Lung (tissue), 13 donors: ENCODE data around the gene LRRC66. TPM values are rescaled to one million over a fixed set of nuclear protein-coding genes. Genes with fewer than 3 reads are reported as not detected.

ENCODE experiments used
- ATAC-seq: fragments of 200-7000 bp; cut with Tn5 transposase; one replicate; pipeline ENCODE4 v1.9.1; 2020; ENCODE audit warnings: moderate number of reproducible peaks; ENCODE audit not compliant: insufficient read depth, low FRiP score
- DNase-seq, 3 donors: peaks; one replicate each; pipeline ENCODE4 v3.0.0-alpha.2; 2013 to 2017
- H3K27ac ChIP-seq, 2 donors: one replicate each; pipeline ENCODE4 v1.5.1; 2013; ENCODE audit warnings: mild to moderate bottlenecking in 2 of 2, moderate library complexity in 2 of 2, control low read depth in 1 of 2, inconsistent platforms in 1 of 2, low read depth in 1 of 2, low read length in 1 of 2
- H3K27me3 ChIP-seq, 3 donors: one replicate each; pipeline ENCODE4 v1.5.1; 2013; ENCODE audit warnings: low read length in 2 of 3; ENCODE audit not compliant: control insufficient read depth in 3 of 3, insufficient read depth in 3 of 3
- H3K36me3 ChIP-seq, 4 donors: one replicate each; pipeline ENCODE4 v1.5.1; 2013; ENCODE audit warnings: low read length in 4 of 4, mild to moderate bottlenecking in 1 of 4, moderate library complexity in 1 of 4; ENCODE audit not compliant: control insufficient read depth in 4 of 4, insufficient read depth in 4 of 4
- H3K4me1 ChIP-seq, 5 donors: one replicate each; pipeline ENCODE4 v1.5.1; 2013; ENCODE audit warnings: low read length in 5 of 5, mild to moderate bottlenecking in 2 of 5, moderate library complexity in 1 of 5; ENCODE audit not compliant: control insufficient read depth in 5 of 5, insufficient read depth in 5 of 5
- H3K4me3 ChIP-seq: one replicate; pipeline ENCODE4 v1.5.1; 2013; ENCODE audit warnings: mild to moderate bottlenecking, control low read depth, moderate library complexity
- H3K9ac ChIP-seq, 2 donors: one replicate each; pipeline ENCODE4 v1.5.1; 2013; ENCODE audit warnings: low read length in 2 of 2, control low read depth in 1 of 2; ENCODE audit not compliant: insufficient read depth in 1 of 2
- H3K9me3 ChIP-seq, 4 donors: one replicate each; pipeline ENCODE4 v1.5.1; 2013; ENCODE audit warnings: low read length in 3 of 4, mild to moderate bottlenecking in 1 of 4, moderate library complexity in 1 of 4; ENCODE audit not compliant: control insufficient read depth in 4 of 4, insufficient read depth in 3 of 4
- WGBS, 2 donors: extraction: QIAGEN DNeasy Blood & Tissue Kit; methylation state at CpG; one replicate each; pipeline ENCODE4 v1.1.7; 2013; 5-methylcytosine and 5-hydroxymethylcytosine counted together
- polyA plus RNA-seq, 2 donors: library from polyadenylated mRNA; stranded (reverse); fragments of 200-250 nt; gene quantifications; one replicate each; pipeline ENCODE4 v1.2.1, GENCODE V29; 2013
- small RNA-seq: library from RNA; depleted of rRNA; stranded (forward); fragments of <200 nt; gene quantifications from one replicate; pipeline ENCODE3, GENCODE V24; 2014; ENCODE audit warnings: low replicate concordance
- total RNA-seq, 2 donors: library from RNA; depleted of rRNA in 1 of 2; stranded (reverse); fragments of >200 nt in 1 of 2; gene quantifications; one replicate each; pipeline ENCODE4 v1.2.1, GENCODE V29; 2014 to 2021
- TF ChIP-seq, protein P1 (sequence below): IDR thresholded peaks from 2 replicates; pipeline ENCODE4 v1.5.1; 2012; ENCODE audit warnings: mild to moderate bottlenecking; ENCODE audit errors: control extremely low read depth, extremely low read depth
- donor health status: control.
- donor health status: control.
- donor health status: Bipolar disorder and iron deficiency.
- donor health status: healthy.
- donor health status: DM: yes; HTN: yes; CAD: no.

The LRRC66 gene
- total and polyA plus RNA-seq, 4 donors: 0.05 to 0.28 (median 0.12) TPM

DNA sequence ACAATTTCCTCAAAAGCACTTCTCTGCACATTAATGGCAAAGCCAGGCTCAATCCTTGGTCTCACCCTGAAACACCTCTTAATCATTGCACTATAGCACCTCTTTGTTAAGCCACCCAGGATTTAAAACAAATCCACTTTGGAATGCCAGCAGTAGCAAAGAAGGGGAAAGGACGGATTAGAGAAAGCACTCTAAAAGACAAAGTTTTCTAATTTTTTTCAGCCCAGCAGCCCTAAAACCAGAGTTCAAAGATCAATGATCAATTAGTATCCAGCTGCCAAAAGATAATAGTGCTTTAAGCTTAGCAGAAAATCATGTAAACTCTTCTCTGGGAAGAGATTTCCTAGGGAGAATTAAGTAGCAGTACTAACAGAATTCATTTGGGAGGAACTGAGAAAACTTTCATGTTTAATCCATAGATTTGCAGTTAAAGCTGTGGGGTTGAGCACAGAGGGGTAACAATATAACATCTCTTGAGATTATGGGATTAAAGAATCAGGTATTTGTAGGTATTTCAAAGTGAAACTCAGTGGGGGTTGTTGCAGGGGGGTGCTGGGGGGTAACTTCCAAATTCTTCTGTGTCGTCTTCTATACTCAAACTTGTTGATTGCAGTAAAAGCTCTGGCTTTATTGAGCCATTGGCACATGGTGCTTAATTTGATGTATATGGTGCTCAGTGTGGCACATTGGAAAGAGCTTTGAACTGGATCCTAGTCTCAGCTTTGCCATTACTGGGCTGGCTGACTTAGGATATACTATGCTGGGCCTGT, 61.8 kb downstream of the LRRC66 start:
- 72 to 74% methylated on average over 2 of the region's 2 CpGs for WGBS, 2 donors

More for the DNA sequence above, 61.8 kb downstream of the LRRC66 start:
- H3K9me3 ChIP-seq: peaks cover 0 to 5% (median under 1%) of the 10 kb centered on the region in 4 donors
- no peaks in the 10 kb centered on the region for H3K27me3 ChIP-seq
- no peak overlapping the region for H3K4me3 ChIP-seq
- H3K27ac ChIP-seq: no peak overlapping the region
- TF ChIP-seq, protein P1, sequence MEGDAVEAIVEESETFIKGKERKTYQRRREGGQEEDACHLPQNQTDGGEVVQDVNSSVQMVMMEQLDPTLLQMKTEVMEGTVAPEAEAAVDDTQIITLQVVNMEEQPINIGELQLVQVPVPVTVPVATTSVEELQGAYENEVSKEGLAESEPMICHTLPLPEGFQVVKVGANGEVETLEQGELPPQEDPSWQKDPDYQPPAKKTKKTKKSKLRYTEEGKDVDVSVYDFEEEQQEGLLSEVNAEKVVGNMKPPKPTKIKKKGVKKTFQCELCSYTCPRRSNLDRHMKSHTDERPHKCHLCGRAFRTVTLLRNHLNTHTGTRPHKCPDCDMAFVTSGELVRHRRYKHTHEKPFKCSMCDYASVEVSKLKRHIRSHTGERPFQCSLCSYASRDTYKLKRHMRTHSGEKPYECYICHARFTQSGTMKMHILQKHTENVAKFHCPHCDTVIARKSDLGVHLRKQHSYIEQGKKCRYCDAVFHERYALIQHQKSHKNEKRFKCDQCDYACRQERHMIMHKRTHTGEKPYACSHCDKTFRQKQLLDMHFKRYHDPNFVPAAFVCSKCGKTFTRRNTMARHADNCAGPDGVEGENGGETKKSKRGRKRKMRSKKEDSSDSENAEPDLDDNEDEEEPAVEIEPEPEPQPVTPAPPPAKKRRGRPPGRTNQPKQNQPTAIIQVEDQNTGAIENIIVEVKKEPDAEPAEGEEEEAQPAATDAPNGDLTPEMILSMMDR: no peak
- no peaks in the 10 kb centered on the region for H3K36me3 ChIP-seq
- DNase-seq (no peak), ATAC-seq (no peak)
- no peak overlapping the region for H3K9ac ChIP-seq
- H3K4me1 ChIP-seq: no peaks in the 10 kb centered on the region

Small RNAs within 50 kb of the gene (small RNA-seq; reads per million reads assigned to genes)
- not detected for gene AC104784.1

Other genes with a start within 250 kb of the LRRC66 start
- gene DCUN1D4, start 177.2 kb downstream of the LRRC66 start, total RNA-seq: 10 to 100 TPM; 26.0 to 43.9 TPM
- 10 to 100 TPM in 1 of 2 donors, 1 to 10 TPM in 1; 8.8 to 10.7 TPM for gene DCUN1D4, start 177.2 kb downstream of the LRRC66 start, polyA plus RNA-seq
- gene SGCB, start 17.9 kb upstream of the LRRC66 start, total RNA-seq: 10 to 100 TPM; 23.6 to 39.9 TPM
- 1 to 10 TPM; 6.4 to 7.3 TPM for gene SGCB, start 17.9 kb upstream of the LRRC66 start, polyA plus RNA-seq
- 10 to 100 TPM; 33.4 to 56.5 TPM for gene SPATA18, start 30.9 kb upstream of the LRRC66 start, total RNA-seq
- 10 to 100 TPM in 1 of 2 donors, 1 to 10 TPM in 1; 6.6 to 11.7 TPM for gene SPATA18, start 30.9 kb upstream of the LRRC66 start, polyA plus RNA-seq